Central memory CD4-positive, alpha-beta T cell (primary cell): ENCODE data around the gene PDZK1IP1.
A peak's percentile ranks its signal among the peaks of the same experiment; 100 is the strongest.
"Not testable (repeated sequence)": the region's sequence is repeated elsewhere in the genome, so short reads cannot be mapped to it uniquely, and the experiment has no call there.

Experiments
- DNase-seq: peaks from one replicate; pipeline ENCODE4 v3.0.0; 2022

PDZK1IP1 gene

GRCh38 chr1:47180603-47181094 lies 9.2 kb downstream of the PDZK1IP1 start:
- no peak for DNase-seq

DNA sequence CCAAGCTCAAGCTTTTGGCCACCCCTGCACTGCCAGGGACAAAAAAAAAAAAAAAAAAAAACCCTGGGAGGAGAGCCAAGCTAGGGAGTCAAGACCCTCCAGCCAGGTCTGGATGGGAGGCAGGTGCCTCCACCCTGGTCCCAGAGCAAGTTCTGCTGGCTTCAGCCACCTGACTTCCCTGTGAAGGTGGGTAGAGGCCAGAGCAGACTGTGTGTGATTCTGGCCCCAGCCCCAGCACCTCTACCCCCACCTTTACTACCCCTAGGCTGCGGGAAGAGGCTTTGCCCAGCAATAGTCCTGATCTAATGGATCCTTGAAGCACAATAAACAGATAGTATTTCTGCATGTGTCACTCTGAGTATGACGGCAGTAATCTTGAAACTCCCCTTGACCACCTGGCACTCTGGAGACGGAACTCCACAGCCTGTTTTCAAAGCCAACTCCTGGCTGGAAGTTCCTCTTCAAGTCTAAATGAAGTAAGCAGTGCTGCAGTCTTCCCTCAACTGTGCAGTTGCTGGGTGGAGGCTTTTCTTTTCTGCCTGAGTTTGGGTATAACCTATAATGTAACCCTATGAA lies 9.8 kb downstream of the PDZK1IP1 start:
- DNase-seq, result no peak

DNA sequence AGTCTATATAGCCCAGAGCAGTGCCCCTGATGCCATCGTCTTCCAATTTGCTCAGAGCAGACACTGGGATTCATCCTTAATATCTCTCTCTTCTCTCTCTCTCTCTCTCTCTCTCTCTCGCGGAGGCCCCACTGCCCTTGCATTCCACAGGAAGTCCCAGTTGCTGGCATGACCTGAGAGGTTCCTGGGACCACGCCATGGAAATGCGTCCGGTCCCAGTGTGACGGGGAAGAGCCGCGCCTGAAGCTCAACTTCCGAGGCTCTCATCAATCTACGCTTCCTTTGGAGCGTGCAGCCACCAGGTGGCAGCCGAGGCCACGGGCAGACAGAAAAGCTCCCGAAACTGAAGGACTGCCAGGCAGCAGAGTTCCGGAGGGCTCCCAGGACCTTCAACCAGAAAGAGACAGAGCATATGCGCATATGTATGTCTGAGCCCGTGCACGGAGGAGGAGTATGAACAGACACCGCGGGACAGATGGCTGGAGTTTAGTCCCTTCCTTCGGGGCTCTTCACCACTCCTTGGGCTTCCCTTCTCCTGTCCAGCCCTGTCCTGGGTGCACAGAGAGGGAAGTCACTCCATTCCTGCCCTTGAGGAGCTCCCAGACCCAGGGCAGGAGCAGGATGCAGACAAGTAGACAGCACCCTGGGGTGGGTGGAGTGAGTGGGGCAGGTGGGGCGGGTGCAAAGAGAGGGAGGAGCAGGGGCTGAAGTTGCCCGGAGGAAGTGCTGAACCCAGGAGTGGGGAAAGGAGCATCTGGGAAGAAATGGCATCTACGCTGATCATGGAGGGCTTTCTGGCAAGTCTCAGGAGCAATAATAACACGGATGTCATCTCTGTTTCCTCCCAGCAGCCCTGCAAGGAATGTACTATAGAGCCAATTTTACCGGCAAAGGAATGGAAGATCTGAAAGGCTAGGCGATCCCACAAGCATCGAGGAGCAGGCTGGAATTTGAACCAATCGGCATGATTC lies 10.5 kb downstream of the PDZK1IP1 start:
- peak; percentile 46 for DNase-seq

DNA sequence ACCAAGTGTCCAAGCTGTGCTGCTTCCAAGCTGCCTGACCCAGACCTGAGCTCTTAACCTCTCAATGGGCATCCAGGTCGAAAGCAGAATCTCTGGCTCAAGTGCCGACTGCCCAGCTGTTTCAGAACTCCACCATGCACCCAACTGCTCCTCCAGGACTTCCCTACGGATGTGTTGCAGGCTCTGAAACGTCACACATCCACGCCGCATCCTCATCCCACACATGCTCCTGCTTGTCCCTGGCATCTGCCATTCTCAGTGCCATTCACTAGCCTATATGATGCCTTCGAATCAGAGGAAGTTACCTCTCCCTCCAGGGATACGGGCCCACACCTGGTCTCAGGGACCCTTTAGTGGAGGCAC lies 11.2 kb downstream of the PDZK1IP1 start:
- no peak for DNase-seq

- no peak for DNase-seq
These were observed 11.8 kb downstream of the PDZK1IP1 start for GRCh38 chr1:47178020-47178419.

DNA sequence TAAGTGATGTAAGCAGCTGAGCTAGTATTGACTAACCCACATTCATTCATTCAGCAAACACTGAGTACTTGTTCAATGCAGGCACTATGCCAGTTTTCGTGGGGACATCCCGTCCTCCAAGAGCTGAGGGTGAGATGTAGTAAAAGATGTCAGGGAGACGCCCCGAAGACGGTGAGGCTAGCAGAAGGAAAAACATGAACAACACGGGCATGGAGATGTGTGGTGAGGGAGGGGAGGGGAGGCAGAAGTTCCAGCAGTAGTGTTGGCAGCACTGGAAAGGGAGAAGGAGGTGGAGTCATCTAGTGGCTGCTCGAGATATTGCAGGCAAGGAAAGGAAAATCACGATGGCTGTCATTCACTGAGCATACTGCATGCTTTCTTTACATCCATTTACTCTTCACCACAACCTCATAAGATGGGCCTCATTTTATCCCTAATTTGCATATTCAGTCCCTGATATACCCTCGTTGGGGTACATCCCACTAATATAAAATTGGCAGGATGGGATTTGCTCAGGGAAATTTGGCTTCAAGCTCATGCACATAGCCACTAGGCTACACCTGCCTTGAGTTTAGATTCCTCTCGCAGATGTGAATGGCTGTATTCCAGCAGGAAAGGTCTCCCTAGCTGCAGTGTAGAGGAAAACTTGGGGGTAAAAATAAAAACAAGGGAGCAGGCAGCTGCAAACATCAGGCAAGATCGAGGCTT lies 14.5 kb downstream of the PDZK1IP1 start:
- no peak for DNase-seq

DNA sequence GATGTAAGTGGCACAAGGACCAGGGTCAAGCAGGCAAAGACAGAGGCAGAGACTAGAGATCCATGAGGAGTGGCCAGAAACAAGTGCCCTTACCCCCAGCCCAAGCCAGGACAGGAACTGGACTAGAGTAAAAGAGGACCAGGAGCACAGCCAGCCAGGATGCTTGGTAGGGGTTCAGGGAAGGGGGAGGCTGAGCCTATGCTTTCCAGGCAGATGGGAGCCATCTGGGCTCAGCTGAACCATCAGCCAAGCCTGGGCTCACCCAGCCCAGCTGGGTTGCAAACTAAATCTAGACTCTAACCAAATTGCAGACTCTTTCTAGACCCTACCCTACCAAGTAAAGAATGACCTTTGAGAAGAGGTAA lies 15.2 kb downstream of the PDZK1IP1 start:
- no peak for DNase-seq

GRCh38 chr1:47172782-47173181 lies 17.1 kb downstream of the PDZK1IP1 start:
- no peak for DNase-seq

DNA sequence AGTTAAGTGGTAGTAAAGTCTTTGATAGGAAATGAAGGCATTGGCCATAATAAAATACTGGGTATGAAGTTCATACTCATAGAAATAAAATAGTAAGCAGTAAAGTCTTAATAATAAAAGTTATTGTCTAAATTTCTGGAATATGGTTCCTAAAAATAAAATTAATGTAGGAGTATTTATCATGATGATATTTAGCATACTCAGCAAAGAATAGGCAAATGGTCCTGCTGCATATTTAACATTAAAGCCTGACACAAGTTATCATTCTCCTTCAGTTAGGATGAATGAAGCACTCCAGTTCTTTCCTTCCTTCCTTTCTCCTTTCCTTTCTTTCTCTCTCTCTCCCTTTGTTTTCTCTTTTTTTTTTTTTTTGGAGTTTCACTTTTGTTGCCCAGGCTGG lies 25.3 kb downstream of the PDZK1IP1 start:
- no peak for DNase-seq

DNA sequence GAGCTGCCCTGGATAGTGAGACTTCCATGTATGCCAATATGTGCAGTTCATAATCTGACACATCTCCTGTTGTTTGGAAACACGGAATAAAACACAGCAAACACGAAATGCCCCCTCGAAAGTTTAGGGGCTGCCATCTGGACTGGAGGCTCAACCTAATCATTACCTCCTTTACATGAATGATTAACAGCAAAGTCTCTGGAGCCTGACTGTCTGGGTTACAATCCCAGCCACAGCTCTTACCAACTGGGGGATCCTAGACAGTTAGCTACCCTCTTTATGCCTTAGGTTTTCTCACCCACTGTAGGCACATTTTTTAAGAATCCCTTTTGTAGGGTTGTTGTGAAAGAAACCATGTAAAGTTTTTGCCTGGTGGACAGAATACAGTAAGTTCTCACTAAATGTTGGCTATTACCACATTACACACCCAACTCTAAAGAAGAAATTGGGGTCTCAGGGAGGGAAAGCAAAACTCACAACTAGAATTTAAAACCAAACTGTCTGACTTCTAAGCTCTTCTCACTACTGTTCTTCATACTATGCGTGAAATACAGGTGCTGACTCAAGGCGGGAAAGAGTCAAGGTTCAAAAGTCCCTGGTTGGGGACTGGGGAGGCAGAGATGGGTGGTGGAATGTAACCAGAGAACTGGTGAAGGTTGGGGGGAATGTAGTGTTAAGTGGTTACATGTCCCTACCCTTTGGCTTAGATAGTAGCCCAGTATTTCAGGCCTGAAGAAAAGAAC lies 28.4 kb downstream of the PDZK1IP1 start:
- no peak for DNase-seq

DNA sequence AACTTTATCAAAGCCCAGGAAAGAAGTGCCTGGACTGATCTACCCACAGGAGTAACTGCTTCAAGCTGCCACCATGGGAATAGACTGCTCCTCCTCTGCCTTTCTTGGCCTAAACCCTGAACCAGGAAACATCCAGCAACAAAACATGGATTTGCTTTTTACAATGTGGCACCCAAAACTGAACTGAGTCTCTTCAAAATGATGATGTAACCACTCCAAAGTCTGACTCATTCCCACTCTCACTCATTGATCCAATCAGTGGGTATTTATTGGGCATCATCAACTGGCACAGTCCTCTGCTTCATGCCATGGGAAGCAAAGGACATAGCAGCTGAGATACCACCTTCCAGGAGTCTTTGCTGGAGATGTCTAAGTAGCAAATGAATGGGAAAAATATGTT lies 29.1 kb downstream of the PDZK1IP1 start:
- no peak for DNase-seq

- DNase-seq, result not testable (repeated sequence)
These were observed 31.9 kb downstream of the PDZK1IP1 start for GRCh38 chr1:47157957-47158356.

DNA sequence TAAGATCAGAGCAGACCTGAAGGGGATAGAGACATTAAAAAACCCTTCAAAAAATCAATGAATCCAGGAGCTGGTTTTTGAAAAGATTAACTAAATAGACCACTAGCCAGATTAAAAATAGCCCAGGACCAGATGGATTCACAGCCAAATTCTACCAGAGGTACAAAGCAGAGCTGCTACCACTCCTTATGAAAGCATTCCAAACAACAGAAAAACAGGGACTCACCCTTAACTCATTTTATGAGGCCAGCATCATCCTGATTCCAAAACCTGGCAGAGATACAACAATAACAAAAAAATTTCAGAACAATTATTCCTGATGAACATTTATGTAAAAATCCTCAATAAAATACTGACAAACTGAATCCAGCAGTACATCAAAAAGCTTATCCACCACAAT lies 33.4 kb downstream of the PDZK1IP1 start:
- not testable (repeated sequence) for DNase-seq

DNA sequence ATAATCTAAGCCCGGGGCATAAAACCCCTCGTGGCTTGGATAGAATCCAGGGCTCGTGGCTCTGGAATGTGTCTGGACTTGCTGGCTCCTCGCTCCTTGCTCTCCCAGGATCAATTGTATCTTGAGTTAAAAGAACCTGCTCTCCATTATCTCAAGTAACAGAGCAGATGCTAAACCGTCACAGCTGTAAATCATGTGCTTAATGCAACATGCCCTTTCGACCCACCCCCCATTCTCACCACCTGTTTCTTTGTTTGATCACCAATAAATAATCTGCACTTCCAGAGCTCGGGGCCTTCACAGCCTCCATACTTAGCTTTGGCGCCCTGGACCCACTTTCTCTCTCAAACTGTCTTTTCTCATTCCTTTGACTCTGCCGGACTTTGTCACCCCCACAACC lies 40.7 kb downstream of the PDZK1IP1 start:
- not testable (repeated sequence) for DNase-seq

GRCh38 chr1:47147047-47147785 lies 42.6 kb downstream of the PDZK1IP1 start:
- DNase-seq, result no peak

DNA sequence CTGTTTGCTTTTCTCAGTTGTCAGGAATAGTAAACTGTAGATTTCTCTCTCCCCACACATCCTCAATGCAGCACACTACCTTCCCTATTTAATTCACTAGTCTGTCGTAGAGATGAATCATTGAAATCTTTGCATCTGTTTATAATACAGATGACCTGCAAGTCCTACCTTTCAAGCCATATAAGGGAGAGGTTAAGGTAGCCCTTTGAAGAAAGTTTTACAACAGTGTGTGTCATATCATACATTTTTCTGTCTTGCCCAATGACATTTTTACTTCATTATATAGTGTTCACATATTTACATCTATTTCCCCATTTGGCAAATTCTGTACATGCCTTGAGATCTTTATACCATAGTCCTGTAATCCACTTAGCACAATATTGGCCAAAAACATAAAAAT lies 43.3 kb downstream of the PDZK1IP1 start:
- DNase-seq, result not testable (repeated sequence)

GRCh38 chr1:47143654-47144053 lies 46.2 kb downstream of the PDZK1IP1 start:
- DNase-seq, result not testable (repeated sequence)

DNA sequence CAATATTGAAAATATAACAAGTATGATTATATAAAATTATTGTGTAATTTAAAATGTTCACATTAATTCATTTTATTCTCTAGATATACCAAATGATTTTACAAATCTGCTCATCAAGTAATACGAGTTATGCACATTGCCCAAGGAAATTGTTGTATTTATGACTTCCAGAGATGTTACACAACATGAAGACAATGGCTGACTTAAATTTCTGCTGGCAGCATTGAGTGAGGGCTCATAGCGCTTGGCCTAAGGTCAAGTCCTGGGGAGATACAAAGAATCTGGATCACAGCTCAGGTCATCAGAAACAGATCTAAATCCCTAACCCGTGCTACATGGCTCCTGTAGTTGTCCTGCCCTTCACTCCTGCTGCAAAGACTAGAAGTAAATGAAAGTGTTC lies 49.5 kb downstream of the PDZK1IP1 start:
- not testable (repeated sequence) for DNase-seq

GRCh38 chr1:47137925-47138615 lies 51.8 kb downstream of the PDZK1IP1 start:
- DNase-seq, result no peak

DNA sequence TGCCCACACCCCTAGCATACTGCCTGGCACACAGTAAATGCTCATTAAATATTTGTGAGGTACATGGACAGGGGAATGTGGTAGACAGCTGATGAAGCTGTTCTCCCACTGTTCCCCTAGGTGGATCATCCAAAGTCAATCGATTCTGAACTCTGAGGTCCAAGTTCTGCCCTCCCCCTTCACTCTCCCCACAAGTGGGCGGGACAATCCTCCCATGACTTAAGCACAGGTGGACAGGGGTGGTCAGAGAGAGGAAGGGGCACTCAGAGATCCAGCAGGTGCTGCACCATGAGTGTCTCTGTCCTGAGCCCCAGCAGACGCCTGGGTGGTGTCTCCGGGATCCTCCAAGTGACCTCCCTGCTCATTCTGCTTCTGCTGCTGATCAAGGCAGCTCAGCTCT lies 52.6 kb downstream of the PDZK1IP1 start, which contains the start of gene CYP4A22:
Gene CYP4A22 (plus strand): TSS at position 244 of the 400 bp plus-strand sequence. CDS start 45 bp downstream, at position 289.
- DNase-seq, result no peak
